Measurements from ENCODE around the gene TBC1D23.

TBC1D23 gene

GRCh38 chr3:100354850-100355249, 94.1 kb downstream of the TBC1D23 start:
- no peak for DNase-seq

- no peak for DNase-seq
Measured at GRCh38 chr3:100358413-100358812, 97.6 kb downstream of the TBC1D23 start.

- DNase-seq: no peak
Measured at GRCh38 chr3:100359035-100359434, 98.2 kb downstream of the TBC1D23 start.

- DNase-seq: no peak
Measured at GRCh38 chr3:100360757-100361496, 100.1 kb downstream of the TBC1D23 start.

DNA sequence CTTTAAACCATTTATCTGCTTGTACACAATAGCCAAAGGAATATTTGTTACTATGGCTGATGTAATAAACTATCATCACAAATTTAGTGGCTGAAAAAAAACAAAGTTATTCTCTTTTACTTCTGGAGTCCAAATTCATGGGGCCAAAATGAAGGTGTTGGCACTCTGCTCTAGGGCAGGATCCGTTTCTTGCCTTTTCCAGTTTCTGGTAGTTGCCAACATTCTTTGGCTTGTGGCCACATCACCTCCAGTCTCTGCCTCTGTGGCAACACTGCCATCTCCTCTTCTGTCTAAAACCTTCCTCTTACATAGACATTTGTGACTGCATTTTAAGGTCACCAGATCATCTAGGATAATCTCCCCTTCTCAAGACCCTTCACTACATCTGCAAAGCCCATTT, 101.1 kb downstream of the TBC1D23 start:
- DNase-seq: no peak

DNA sequence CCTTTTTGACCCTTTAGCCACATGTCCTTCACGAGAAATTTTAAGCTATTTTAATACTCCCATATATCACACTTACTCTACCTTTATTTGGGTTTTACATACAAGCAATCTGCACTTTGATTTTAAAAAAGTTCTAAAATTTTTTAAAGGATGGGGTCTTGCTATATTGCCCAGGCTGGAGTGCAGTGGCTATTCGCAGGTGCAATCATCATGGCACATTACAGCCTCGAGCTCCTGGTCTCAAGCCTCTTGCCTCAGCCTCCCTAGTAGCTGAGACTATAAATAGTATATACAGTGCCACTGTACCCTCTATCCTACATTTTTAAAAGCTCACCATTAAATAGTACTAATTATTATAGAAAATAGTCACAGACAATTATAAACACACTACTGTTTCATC, 103.6 kb downstream of the TBC1D23 start:
- no peak for DNase-seq

GRCh38 chr3:100366424-100366823, 105.6 kb downstream of the TBC1D23 start:
- DNase-seq: no peak

GRCh38 chr3:100368441-100368840, 107.6 kb downstream of the TBC1D23 start:
- DNase-seq: no peak

GRCh38 chr3:100370756-100371155, 110.0 kb downstream of the TBC1D23 start:
- DNase-seq: no peak

DNA sequence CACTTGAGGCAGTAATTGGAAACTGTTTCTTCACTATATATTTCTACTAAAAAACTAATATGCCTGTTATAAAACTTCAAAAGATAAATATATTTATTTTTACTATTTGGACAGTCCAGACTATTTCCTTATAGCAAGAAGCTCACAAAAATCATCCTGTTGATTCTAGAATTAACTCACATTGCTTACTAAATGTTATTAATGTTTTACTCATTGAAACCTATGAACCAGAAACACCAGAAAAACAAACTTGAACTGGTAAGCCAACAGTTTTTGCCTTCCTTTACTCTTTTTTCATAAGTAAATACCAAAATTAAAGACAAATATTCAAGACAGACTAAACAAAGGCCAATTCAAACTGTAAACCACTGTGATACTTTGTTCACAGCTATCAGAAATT, 113.7 kb downstream of the TBC1D23 start:
- no peak for DNase-seq
